ENCODE results near the gene ZBTB39.
"Not testable (repeated sequence)": the region's sequence is repeated elsewhere in the genome, so short reads cannot be mapped to it uniquely, and the experiment has no call there.

Gene ZBTB39

GRCh38 chr12:57005980-57006808 lies at the start of gene ZBTB39:
TSS of gene ZBTB39 (minus strand) at chr12:57006546. CDS start at chr12:57004917, 1,629 bp downstream.
- DNase-seq: peak; percentile 88

GRCh38 chr12:57055824-57056223 lies 49.5 kb upstream of the ZBTB39 start:
- no peak for DNase-seq

DNA sequence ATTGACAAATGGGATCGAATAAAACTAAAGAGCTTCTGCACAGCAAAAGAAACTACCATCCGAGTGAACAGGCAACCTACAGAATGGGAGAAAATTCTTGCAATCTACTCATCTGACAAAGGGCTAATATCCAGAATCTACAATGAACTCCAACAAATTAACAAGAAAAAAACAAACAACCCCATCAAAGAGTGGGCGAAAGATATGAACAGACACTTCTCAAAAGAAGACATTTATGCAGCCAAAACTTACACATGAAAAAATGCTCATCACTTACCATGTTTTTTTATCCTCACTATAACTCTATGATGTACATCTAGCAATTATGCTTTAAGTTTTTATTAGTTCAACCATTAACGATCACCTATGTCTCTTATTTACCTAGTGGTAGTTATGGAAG lies 47.6 kb upstream of the ZBTB39 start:
- not testable (repeated sequence) for DNase-seq

DNA sequence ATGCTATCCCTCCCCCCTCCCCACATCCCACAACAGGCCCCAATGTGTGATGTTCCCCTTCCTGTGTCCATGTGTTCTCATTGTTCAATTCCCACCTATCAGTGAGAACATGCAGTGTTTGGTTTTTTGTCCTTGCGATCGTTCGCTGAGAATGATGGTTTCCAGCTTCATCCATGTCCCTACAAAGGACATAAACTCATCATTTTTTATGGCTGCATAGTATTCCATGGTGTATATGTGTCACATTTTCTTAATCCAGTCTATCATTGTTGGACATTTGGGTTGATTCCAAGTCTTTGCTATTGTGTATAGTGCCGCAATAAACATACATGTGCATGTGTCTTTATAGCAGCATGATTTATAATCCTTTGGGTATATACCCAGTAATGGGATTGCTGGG lies 46.8 kb upstream of the ZBTB39 start:
- DNase-seq: not testable (repeated sequence)

DNA sequence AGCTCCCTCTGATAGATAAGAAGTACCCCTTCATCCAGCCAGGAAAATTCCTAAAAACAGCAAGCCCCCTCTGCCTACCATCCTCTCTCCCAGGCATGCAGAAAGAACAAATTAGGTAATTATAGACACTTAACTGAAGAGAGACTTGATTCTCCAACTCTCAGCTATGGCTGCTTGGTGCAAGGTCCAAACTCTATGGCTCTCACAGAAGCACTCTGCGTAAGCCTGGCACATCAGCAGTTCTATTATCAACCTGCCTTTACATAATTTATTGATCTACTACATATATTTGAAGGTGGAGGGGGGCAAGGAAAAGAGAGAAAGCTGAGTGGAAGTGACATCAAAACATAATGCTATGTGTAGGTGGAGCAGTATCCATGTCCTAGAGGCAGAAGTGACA lies 44.7 kb upstream of the ZBTB39 start:
- DNase-seq: no peak

GRCh38 chr12:57049890-57050289 lies 43.5 kb upstream of the ZBTB39 start, which contains the start of gene MYO1A:
TSS of gene MYO1A (minus strand) at chr12:57050129. CDS start at chr12:57048323, 1,806 bp downstream.
- DNase-seq: no peak

- DNase-seq: no peak
Measured at GRCh38 chr12:57049119-57049446, 42.7 kb upstream of the ZBTB39 start.

DNA sequence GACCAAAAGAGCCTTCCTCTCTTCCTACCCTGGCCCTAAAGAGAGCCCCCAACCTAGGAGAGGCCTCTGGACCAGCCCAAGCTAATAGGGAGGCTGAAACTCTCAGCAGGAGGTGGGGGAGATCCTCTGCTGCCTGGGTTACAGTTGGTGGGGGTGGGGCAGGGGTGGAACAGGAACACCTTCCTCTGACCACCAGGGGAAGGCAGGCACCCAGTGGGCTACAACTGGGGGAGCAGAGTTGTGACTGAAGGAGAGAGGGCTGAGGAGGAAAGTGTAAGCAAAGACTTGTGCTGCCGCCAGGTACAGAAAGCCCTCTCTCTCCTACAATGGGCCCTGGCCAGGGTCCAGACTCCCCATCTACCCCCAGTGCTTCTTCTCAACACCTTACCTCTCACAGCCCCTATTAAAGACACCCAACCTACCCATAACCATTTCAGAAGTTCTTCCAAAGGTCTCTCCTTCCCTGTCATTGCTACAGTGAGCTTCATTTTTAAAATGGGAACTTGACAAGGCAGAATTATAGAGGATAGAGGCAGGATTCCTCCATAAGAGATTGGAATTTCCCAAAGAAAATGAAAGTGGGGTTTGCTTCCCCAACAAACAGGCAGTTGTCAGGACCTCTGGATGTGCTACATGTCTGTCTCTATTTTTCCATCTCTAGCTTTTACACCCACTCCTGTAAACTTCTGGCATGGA lies 42.2 kb upstream of the ZBTB39 start:
- no peak for DNase-seq

GRCh38 chr12:57047981-57048380 lies 41.6 kb upstream of the ZBTB39 start:
- DNase-seq: no peak

- DNase-seq: peak; percentile 79
Measured at GRCh38 chr12:57046947-57047890, 40.9 kb upstream of the ZBTB39 start.

- DNase-seq: no peak
Measured at GRCh38 chr12:57046086-57046791, 39.9 kb upstream of the ZBTB39 start.

GRCh38 chr12:57044889-57045288 lies 38.5 kb upstream of the ZBTB39 start:
- no peak for DNase-seq

GRCh38 chr12:57044468-57044867 lies 38.1 kb upstream of the ZBTB39 start:
- no peak for DNase-seq

DNA sequence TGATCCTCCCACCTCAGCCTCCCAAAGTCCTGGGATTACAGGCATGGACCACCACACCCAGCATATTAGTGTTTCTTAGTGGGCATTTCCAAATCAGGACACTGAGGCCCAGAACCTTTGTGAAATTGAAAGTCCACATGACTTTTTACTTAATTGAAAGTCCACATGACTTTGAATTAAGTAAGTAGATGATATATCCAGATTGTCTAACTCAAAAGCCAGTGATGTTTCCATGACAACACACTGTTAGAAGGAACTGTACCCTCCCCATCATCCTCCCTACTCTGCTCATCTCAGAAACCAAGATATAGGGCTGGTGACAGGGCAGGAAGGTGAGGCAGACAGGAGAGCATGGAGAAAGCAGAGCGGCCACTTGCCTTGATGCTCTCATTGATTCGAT lies 36.3 kb upstream of the ZBTB39 start:
- DNase-seq: no peak

DNA sequence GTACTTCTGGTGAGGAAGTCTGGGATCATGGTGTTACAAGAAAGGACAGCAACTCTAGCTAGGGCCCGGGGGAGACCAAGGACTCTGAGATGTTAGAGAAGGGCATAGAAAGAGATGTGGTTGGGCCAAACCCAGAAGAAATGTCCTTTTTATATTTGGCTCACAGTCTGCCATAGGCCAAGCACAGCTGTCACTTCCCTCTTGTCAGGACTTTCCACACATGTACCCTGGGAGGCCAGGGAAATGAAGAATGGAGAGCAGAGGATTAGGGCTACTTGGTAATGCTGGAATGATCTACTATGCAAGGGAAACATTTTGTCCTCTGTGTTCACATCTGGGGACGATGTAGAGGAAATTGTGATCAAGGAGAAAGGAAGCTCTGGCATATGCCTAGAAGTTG lies 34.4 kb upstream of the ZBTB39 start:
- no peak for DNase-seq

- no peak for DNase-seq
Measured at GRCh38 chr12:57040211-57040610, 33.9 kb upstream of the ZBTB39 start.

DNA sequence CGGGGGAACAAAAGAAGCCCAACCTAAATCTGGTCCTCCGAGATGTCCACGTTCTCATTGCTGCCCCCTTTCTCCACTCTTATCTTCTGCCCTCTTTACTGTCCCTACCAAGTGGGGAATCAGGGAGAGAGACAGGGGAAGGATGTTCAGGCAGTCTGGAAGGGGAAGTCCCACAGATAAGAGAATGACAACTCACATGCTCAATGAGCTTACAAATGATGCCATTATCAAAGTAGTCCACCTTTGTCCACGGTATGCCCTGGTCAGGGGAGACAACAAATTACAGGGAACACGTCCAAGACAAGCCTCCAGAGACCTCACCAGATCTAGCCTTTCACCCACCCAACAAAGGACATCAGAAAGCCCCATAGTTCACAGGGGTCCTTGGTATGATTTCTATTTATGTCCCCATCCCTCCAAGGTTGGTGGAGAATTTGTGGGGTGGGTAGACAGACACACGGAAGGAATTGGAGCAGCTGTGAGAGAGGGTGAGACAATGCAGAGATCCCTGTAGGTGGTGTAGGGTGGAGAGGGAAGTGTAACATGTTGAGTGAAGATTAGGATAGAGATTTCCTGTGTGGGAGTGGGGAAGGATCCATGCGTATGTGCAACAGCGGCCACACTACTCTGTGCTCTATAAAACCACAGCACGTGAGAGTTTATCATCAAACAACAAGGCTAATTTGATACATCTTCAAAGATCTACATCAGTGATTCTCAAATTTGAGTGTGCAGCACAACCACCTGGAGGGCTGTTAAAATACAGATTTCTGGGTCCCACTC lies 32.9 kb upstream of the ZBTB39 start:
- DNase-seq: no peak

GRCh38 chr12:57037264-57037663 lies 30.9 kb upstream of the ZBTB39 start:
- DNase-seq: no peak

- no peak for DNase-seq
Measured at GRCh38 chr12:57033431-57033830, 27.1 kb upstream of the ZBTB39 start.

GRCh38 chr12:57031789-57032188 lies 25.4 kb upstream of the ZBTB39 start:
- DNase-seq: no peak

DNA sequence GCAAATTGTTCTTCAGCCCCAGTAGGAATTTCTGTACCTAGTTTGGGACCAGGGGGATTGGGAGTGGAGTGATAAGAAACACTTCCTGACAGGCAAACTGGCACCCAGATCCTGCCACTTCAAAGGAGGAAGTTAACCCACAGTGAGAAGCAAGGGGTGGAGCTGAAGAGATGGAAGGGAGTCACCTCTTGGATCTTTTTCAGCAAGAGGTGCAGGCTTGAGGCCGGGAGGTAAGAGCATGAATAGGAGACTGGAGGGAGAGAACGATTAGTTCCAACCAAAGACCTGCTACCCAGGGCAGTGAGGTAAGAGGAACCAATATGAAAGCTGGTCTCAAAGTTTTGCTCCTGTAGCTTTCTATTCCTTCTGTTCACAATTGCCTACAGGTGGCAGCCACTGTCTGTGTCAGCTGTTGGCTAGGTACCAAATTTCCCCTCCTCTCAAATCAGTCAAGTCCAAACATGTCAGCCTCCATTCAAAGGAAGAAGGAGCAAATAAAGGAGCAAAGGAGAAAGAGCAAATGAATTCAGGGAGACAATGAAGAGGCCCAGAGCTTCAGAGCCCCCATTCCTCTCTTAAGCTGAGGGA lies 24.9 kb upstream of the ZBTB39 start:
- DNase-seq: no peak
